Lower lobe of right lung (tissue), 2 donors: ENCODE data around the gene SLC9A2. TPM values are rescaled to one million over a fixed set of nuclear protein-coding genes. Genes with fewer than 3 reads are reported as not detected.

Experiments
- ATAC-seq, 2 donors: fragments of 200-7000 bp; cut with Tn5 transposase; one replicate each; pipeline ENCODE4 v1.9.1; 2020 to 2022; ENCODE audit warnings: mild to moderate bottlenecking in 2 of 2, moderate library complexity in 2 of 2
- DNase-seq: peaks from one replicate; pipeline ENCODE4 v3.0.0-alpha.2; 2020
- H3K27ac ChIP-seq: fragments of 200-600 bp; one replicate; pipeline ENCODE4 v1.8.0; 2022
- H3K27me3 ChIP-seq: fragments of 200-600 bp; one replicate; pipeline ENCODE4 v1.8.0; 2022; ENCODE audit warnings: low read depth
- H3K36me3 ChIP-seq: fragments of 200-600 bp; one replicate; pipeline ENCODE4 v1.8.0; 2022; ENCODE audit warnings: mild to moderate bottlenecking
- H3K4me1 ChIP-seq: fragments of 200-600 bp; one replicate; pipeline ENCODE4 v1.8.0; 2022
- H3K4me3 ChIP-seq: fragments of 200-600 bp; one replicate; pipeline ENCODE4 v1.8.0; 2022; ENCODE audit warnings: mild to moderate bottlenecking
- H3K9me3 ChIP-seq: fragments of 200-600 bp; one replicate; pipeline ENCODE4 v1.8.0; 2022
- intact Hi-C: fragments of 100-400 bp; cut with DNase I; formaldehyde crosslinking; loops from one replicate; pipeline ENCODE4 v1.11.0; 2022
- total RNA-seq: library from RNA; stranded (reverse); fragmentation: NEBNext Ultra II Directional; extraction: Animal tissue kit (Norgen Biotek cat#: 25700); gene quantifications from one replicate; pipeline ENCODE4 v1.2.1, GENCODE V29; 2021
- TF ChIP-seq, protein P1 (sequence below): fragments of 200-600 bp; IDR thresholded peaks from one replicate; pipeline ENCODE4 v1.8.0; 2022; ENCODE audit warnings: antibody characterized with exemption, mild to moderate bottlenecking
- donor health status: DM: no; HTN: yes; CAD: no; lungs with severe emphysema.

SLC9A2 gene
- total RNA-seq, 1 donor from 2014 or later = 0.35 TPM

- intact Hi-C loops = no loop called here
- ATAC-seq = peak in 1 of 2 donors; percentile 36
- Histone ChIP-seq H3K4me3 (no peak overlapping the region), H3K9me3 (no peaks in the 10 kb centered on the region), H3K36me3 (no peaks in the 10 kb centered on the region), H3K4me1 (no peaks in the 10 kb centered on the region), H3K27me3 (peaks cover 5% of the 10 kb centered on the region), H3K27ac (no peak overlapping the region)
- TF ChIP-seq, protein P1, sequence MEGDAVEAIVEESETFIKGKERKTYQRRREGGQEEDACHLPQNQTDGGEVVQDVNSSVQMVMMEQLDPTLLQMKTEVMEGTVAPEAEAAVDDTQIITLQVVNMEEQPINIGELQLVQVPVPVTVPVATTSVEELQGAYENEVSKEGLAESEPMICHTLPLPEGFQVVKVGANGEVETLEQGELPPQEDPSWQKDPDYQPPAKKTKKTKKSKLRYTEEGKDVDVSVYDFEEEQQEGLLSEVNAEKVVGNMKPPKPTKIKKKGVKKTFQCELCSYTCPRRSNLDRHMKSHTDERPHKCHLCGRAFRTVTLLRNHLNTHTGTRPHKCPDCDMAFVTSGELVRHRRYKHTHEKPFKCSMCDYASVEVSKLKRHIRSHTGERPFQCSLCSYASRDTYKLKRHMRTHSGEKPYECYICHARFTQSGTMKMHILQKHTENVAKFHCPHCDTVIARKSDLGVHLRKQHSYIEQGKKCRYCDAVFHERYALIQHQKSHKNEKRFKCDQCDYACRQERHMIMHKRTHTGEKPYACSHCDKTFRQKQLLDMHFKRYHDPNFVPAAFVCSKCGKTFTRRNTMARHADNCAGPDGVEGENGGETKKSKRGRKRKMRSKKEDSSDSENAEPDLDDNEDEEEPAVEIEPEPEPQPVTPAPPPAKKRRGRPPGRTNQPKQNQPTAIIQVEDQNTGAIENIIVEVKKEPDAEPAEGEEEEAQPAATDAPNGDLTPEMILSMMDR = no peak
- DNase-seq = no peak
Observed at GRCh38 chr2:102604769-102605168, 14.6 kb upstream of the SLC9A2 start.

- no peaks in the 10 kb centered on the region for H3K9me3 ChIP-seq
- no peaks in the 10 kb centered on the region for H3K4me1 ChIP-seq
- no peaks in the 10 kb centered on the region for H3K36me3 ChIP-seq
- TF ChIP-seq, protein P1 = no peak
- H3K27ac ChIP-seq = no peak overlapping the region
- H3K27me3 ChIP-seq = peaks cover 5% of the 10 kb centered on the region
- intact Hi-C loops = no loop called here
- ATAC-seq (peak in 1 of 2 donors; percentile 61), DNase-seq (no peak)
- no peak overlapping the region for H3K4me3 ChIP-seq
Observed at GRCh38 chr2:102606353-102606752, 13.0 kb upstream of the SLC9A2 start.

- H3K4me1 ChIP-seq = peaks cover 9% of the 10 kb centered on the region
- peak; percentile 78 to 84 for ATAC-seq
- intact Hi-C loops = no loop called here
- no peaks in the 10 kb centered on the region for H3K9me3 ChIP-seq
- H3K36me3 ChIP-seq = no peaks in the 10 kb centered on the region
- H3K4me3 ChIP-seq = no peak overlapping the region
- peaks cover 30% of the 10 kb centered on the region for H3K27me3 ChIP-seq
- no peak overlapping the region for H3K27ac ChIP-seq
- TF ChIP-seq, protein P1 = peak; percentile 74
- peak; percentile 78 for DNase-seq
Observed at GRCh38 chr2:102615620-102616436, 3.5 kb upstream of the SLC9A2 start.

DNA sequence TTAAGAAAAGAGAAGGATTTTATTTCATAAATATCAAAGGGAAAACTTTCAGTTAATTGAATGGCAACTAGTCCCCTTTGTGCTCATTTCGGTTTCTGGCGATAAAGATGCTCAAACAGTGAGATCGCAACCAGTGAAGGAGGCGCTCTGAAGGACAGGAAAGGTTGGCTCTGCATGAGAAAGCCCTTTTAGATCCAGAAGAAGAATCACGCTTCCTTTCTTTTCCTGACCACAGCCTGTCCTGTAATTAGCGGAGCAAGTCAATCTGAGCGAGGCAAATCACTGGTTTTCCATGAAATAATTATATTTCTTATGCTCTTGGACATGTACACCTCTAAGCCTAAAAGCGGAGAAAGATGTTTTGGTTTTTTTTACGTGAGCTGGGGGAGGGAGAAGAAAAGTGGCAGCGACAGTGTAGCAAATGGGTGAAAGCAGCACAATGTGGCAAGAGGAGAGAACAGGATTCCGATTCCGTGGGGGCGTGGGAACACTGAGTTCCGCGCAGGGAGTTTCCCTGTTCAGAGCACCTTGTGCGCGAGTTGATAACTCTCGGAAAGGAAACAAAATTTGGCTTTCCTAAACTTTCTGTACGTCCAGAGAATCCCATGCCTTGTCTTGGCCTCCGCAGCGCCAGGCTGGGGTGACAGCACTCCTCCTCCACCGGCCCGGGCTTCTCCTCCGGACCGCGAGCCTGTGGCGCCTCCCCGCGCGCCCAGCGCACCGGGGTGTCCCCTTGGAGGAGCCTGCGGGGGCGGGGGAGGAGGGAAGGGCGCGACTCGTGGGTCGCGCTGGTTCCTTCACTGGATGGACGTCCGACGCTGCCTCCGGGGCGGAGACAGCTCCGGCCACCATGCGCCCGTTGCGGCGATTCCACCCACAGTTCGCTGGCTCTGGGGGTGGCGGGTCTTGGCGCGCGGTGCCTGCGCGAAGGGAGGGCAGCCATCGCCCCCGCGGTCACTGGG lies 620 bp upstream of the SLC9A2 start:
- intact Hi-C loops = no loop called here
- TF ChIP-seq, protein P1 = no peak
- peak; percentile 60 for DNase-seq
- H3K27me3 ChIP-seq = peaks cover 56% of the 10 kb centered on the region
- H3K4me3 ChIP-seq = peak overlapping the region; percentile 52
- no peaks in the 10 kb centered on the region for H3K36me3 ChIP-seq
- H3K4me1 ChIP-seq = peaks cover 9% of the 10 kb centered on the region
- no peak overlapping the region for H3K27ac ChIP-seq
- peak; percentile 61 to 76 for ATAC-seq
- H3K9me3 ChIP-seq = no peaks in the 10 kb centered on the region

DNA sequence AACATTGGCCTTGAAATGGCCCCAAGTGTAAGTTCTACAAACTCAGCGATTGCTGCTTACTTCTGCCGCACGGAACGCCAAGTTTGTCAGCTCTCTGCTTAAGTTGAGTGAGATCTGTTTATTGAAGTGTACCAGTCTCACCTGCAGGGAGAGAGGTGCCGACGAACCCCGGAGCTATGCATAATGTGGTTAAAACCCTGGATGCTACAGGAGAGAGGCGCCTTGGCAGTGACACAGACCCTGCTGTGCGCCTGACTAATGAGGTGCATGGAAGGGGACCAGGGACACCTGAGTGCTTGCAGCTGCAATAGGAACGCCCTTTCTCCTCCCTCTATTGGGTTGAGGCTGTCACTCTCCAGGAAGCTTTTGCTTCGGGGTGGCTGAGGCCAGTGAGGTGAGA lies 979 bp downstream of the SLC9A2 start:
- ATAC-seq (no peak), DNase-seq (no peak)
- H3K4me1 ChIP-seq = peaks cover 9% of the 10 kb centered on the region
- H3K4me3 ChIP-seq = no peak overlapping the region
- H3K9me3 ChIP-seq = no peaks in the 10 kb centered on the region
- TF ChIP-seq, protein P1 = no peak
- intact Hi-C loops = no loop called here
- peaks cover 62% of the 10 kb centered on the region for H3K27me3 ChIP-seq
- H3K27ac ChIP-seq = no peak overlapping the region
- H3K36me3 ChIP-seq = no peaks in the 10 kb centered on the region
